ENCODE results near the gene KIF26B. TPM values are rescaled to one million over a fixed set of nuclear protein-coding genes. Genes with fewer than 3 reads are reported as not detected.
A peak's percentile ranks its signal among the peaks of the same experiment; 100 is the strongest.

KIF26B gene
- total RNA-seq, 1 experiment from 2014 or later, result 1.7 TPM

GRCh38 chr1:245153081-245153551, 1.7 kb upstream of the KIF26B start:
- H3K4me3 ChIP-seq (ENCODE audit: insufficient read depth, low read depth, low read length), result peak overlapping the region; percentile 85
- no peaks in the 10 kb centered on the region for H3K36me3 ChIP-seq (replicated peaks; ENCODE audit: control insufficient read depth, insufficient read depth, low read length)
- DNase-seq, result peak; percentile 90
- peaks cover 46% of the 10 kb centered on the region for H3K27me3 ChIP-seq (ENCODE audit: control insufficient read depth, insufficient read depth, low read length)

- peak; percentile 73 for DNase-seq
- Histone ChIP-seq H3K27me3 (ENCODE audit: control insufficient read depth, insufficient read depth, low read length) (peaks cover 46% of the 10 kb centered on the region), H3K4me3 (ENCODE audit: insufficient read depth, low read depth, low read length) (peak overlapping the region; percentile 85), H3K36me3 (replicated peaks; ENCODE audit: control insufficient read depth, insufficient read depth, low read length) (no peaks in the 10 kb centered on the region)
These were observed 995 bp upstream of the KIF26B start for GRCh38 chr1:245153552-245154428.

- peak; percentile 85 for DNase-seq
- peak overlapping the region; percentile 85 for H3K4me3 ChIP-seq (ENCODE audit: insufficient read depth, low read depth, low read length)
- H3K27me3 ChIP-seq (ENCODE audit: control insufficient read depth, insufficient read depth, low read length), result peaks cover 48% of the 10 kb centered on the region
- no peaks in the 10 kb centered on the region for H3K36me3 ChIP-seq (replicated peaks; ENCODE audit: control insufficient read depth, insufficient read depth, low read length)
These were observed 671 bp downstream of the KIF26B start for GRCh38 chr1:245155272-245156040.

- DNase-seq, result peak; percentile 97
- peaks cover 48% of the 10 kb centered on the region for H3K27me3 ChIP-seq (ENCODE audit: control insufficient read depth, insufficient read depth, low read length)
- peak overlapping the region; percentile 85 for H3K4me3 ChIP-seq (ENCODE audit: insufficient read depth, low read depth, low read length)
- no peaks in the 10 kb centered on the region for H3K36me3 ChIP-seq (replicated peaks; ENCODE audit: control insufficient read depth, insufficient read depth, low read length)
These were observed 1.4 kb downstream of the KIF26B start for GRCh38 chr1:245156041-245156735.

- H3K27me3 ChIP-seq (ENCODE audit: control insufficient read depth, insufficient read depth, low read length), result peaks cover 48% of the 10 kb centered on the region
These were observed 2.1 kb downstream of the KIF26B start for GRCh38 chr1:245156736-245157505.

GRCh38 chr1:245158913-245159312, 4.1 kb downstream of the KIF26B start:
- no peak for DNase-seq
- Histone ChIP-seq H3K27me3 (ENCODE audit: control insufficient read depth, insufficient read depth, low read length) (peaks cover 39% of the 10 kb centered on the region), H3K36me3 (replicated peaks; ENCODE audit: control insufficient read depth, insufficient read depth, low read length) (no peaks in the 10 kb centered on the region), H3K4me3 (ENCODE audit: insufficient read depth, low read depth, low read length) (no peak overlapping the region)

More at GRCh38 chr1:245156736-245157505, 2.1 kb downstream of the KIF26B start:
- Histone ChIP-seq H3K36me3 (replicated peaks; ENCODE audit: control insufficient read depth, insufficient read depth, low read length) (no peaks in the 10 kb centered on the region), H3K4me3 (ENCODE audit: insufficient read depth, low read depth, low read length) (peak overlapping the region; percentile 85)
- DNase-seq, result peak; percentile 75

- no peak for DNase-seq
- Histone ChIP-seq H3K27me3 (ENCODE audit: control insufficient read depth, insufficient read depth, low read length) (peaks cover 25% of the 10 kb centered on the region), H3K4me3 (ENCODE audit: insufficient read depth, low read depth, low read length) (no peak overlapping the region), H3K36me3 (replicated peaks; ENCODE audit: control insufficient read depth, insufficient read depth, low read length) (no peaks in the 10 kb centered on the region)
These were observed 5.5 kb downstream of the KIF26B start for GRCh38 chr1:245160288-245160687.

GRCh38 chr1:245160741-245161400, 6.1 kb downstream of the KIF26B start:
- Histone ChIP-seq H3K36me3 (replicated peaks; ENCODE audit: control insufficient read depth, insufficient read depth, low read length) (no peaks in the 10 kb centered on the region), H3K4me3 (ENCODE audit: insufficient read depth, low read depth, low read length) (no peak overlapping the region), H3K27me3 (ENCODE audit: control insufficient read depth, insufficient read depth, low read length) (peaks cover 19% of the 10 kb centered on the region)
- DNase-seq, result no peak

GRCh38 chr1:245161866-245162265, 7.1 kb downstream of the KIF26B start:
- Histone ChIP-seq H3K4me3 (ENCODE audit: insufficient read depth, low read depth, low read length) (no peak overlapping the region), H3K36me3 (replicated peaks; ENCODE audit: control insufficient read depth, insufficient read depth, low read length) (no peaks in the 10 kb centered on the region), H3K27me3 (ENCODE audit: control insufficient read depth, insufficient read depth, low read length) (peaks cover 12% of the 10 kb centered on the region)
- DNase-seq, result no peak

GRCh38 chr1:245166471-245166885, 11.7 kb downstream of the KIF26B start:
- DNase-seq, result peak; percentile 62
- Histone ChIP-seq H3K27me3 (ENCODE audit: control insufficient read depth, insufficient read depth, low read length) (no peaks in the 10 kb centered on the region; the same call in 1 of the 2 replicates), H3K4me3 (ENCODE audit: insufficient read depth, low read depth, low read length) (no peak overlapping the region), H3K36me3 (replicated peaks; ENCODE audit: control insufficient read depth, insufficient read depth, low read length) (no peaks in the 10 kb centered on the region)

GRCh38 chr1:245168086-245168485, 13.3 kb downstream of the KIF26B start:
- H3K27me3 ChIP-seq (ENCODE audit: control insufficient read depth, insufficient read depth, low read length), result no peaks in the 10 kb centered on the region; the same call in 1 of the 2 replicates
- no peaks in the 10 kb centered on the region for H3K36me3 ChIP-seq (replicated peaks; ENCODE audit: control insufficient read depth, insufficient read depth, low read length)
- DNase-seq, result no peak
- H3K4me3 ChIP-seq (ENCODE audit: insufficient read depth, low read depth, low read length), result no peak overlapping the region

GRCh38 chr1:245168906-245169305, 14.1 kb downstream of the KIF26B start:
- Histone ChIP-seq H3K27me3 (ENCODE audit: control insufficient read depth, insufficient read depth, low read length) (no peaks in the 10 kb centered on the region; the same call in 1 of the 2 replicates), H3K36me3 (replicated peaks; ENCODE audit: control insufficient read depth, insufficient read depth, low read length) (no peaks in the 10 kb centered on the region), H3K4me3 (ENCODE audit: insufficient read depth, low read depth, low read length) (no peak overlapping the region)
- no peak for DNase-seq

- no peaks in the 10 kb centered on the region for H3K36me3 ChIP-seq (replicated peaks; ENCODE audit: control insufficient read depth, insufficient read depth, low read length)
- no peak overlapping the region for H3K4me3 ChIP-seq (ENCODE audit: insufficient read depth, low read depth, low read length)
- no peaks in the 10 kb centered on the region; the same call in 1 of the 2 replicates for H3K27me3 ChIP-seq (ENCODE audit: control insufficient read depth, insufficient read depth, low read length)
- DNase-seq, result no peak
These were observed 14.6 kb downstream of the KIF26B start for GRCh38 chr1:245169376-245169775.
